Measurements from ENCODE around the gene PLBD1. TPM values are rescaled to one million over a fixed set of nuclear protein-coding genes. Genes with fewer than 3 reads are reported as not detected.

PLBD1 gene
- polyA plus RNA-seq, 1 of the 3 experiments (the other 2 are of a cell fraction): 0.10 TPM

- TF ChIP-seq MEF2A (IDR thresholded peaks at IDR 0.05; ENCODE audit: borderline replicate concordance, low read depth) (no peak), FOSL2 (IDR thresholded peaks at IDR 0.05; ENCODE audit: borderline replicate concordance, low read depth) (no peak), FOXM1 (IDR thresholded peaks at IDR 0.05; ENCODE audit: low read depth) (no peak), RCOR1 (IDR thresholded peaks at IDR 0.05; ENCODE audit: low read length) (no peak), EZH2phosphoT487 (IDR thresholded peaks at IDR 0.05; ENCODE audit: borderline replicate concordance, low read depth) (no peak), GABPA (IDR thresholded peaks at IDR 0.05; ENCODE audit: low read depth) (no peak), NFIC (IDR thresholded peaks at IDR 0.05; ENCODE audit: borderline replicate concordance) (no peak), GATA2 (CRISPR knock-in tag; IDR thresholded peaks at IDR 0.05) (no peak), ELF1 (IDR thresholded peaks at IDR 0.05) (no peak), YY1 (IDR thresholded peaks at IDR 0.05; ENCODE audit: low read depth) (no peak), USF2 (IDR thresholded peaks at IDR 0.05; ENCODE audit: borderline replicate concordance, low read depth, low read length) (no peak)
- H3K9me3 ChIP-seq: no peaks in the 10 kb centered on the region
- H4K20me1 ChIP-seq (ENCODE audit: insufficient read depth): no peaks in the 10 kb centered on the region
- 13% methylated on average over 3 of the region's 18 CpGs for WGBS (ENCODE audit: low lambda C conversion rate)
- H3K4me2 ChIP-seq: no peak overlapping the region
- H3K27ac ChIP-seq (ENCODE audit: low read depth in 2 of 2, low read length in 1 of 2): no peak overlapping the region
- ChIA-PET POLR2A (no interaction called here), CTCF (no interaction called here)
- H3K9ac ChIP-seq: no peak overlapping the region
- no peaks in the 10 kb centered on the region for H3F3A ChIP-seq (replicated peaks; ENCODE audit: insufficient read depth)
- no peak overlapping the region for H2AFZ ChIP-seq (ENCODE audit: low read depth)
- no peak overlapping the region for H3K4me3 ChIP-seq (ENCODE audit: low read depth in 2 of 2, low read length in 1 of 2)
- no peaks in the 10 kb centered on the region for H3K79me2 ChIP-seq (ENCODE audit: insufficient read depth)
- no peaks in the 10 kb centered on the region for H3K27me3 ChIP-seq (ENCODE audit: insufficient read depth)
- DNase-seq: no peak
- H3K36me3 ChIP-seq (replicated peaks in 1 of 2; ENCODE audit: control insufficient read depth in 1 of 2, insufficient read depth in 2 of 2, low read length in 1 of 2): no peaks in the 10 kb centered on the region
- no peaks in the 10 kb centered on the region for H3K9me2 ChIP-seq
- H3K4me1 ChIP-seq (ENCODE audit: control insufficient read depth in 1 of 2, insufficient read depth in 2 of 2, low read depth in 1 of 2, low read length in 1 of 2): no peaks in the 10 kb centered on the region
Observed at GRCh38 chr12:14589169-14590004, 21.7 kb upstream of the PLBD1 start.

GRCh38 chr12:14588571-14588970 is 20.9 kb upstream of the PLBD1 start:
- ChIA-PET POLR2A (no interaction called here), CTCF (no interaction called here)
- Histone ChIP-seq H3F3A (replicated peaks; ENCODE audit: insufficient read depth) (no peaks in the 10 kb centered on the region), H4K20me1 (ENCODE audit: insufficient read depth) (no peaks in the 10 kb centered on the region), H3K9me2 (no peaks in the 10 kb centered on the region), H3K4me3 (ENCODE audit: low read depth in 2 of 2, low read length in 1 of 2) (no peak overlapping the region), H3K27ac (ENCODE audit: low read depth in 2 of 2, low read length in 1 of 2) (no peak overlapping the region), H2AFZ (ENCODE audit: low read depth) (no peak overlapping the region), H3K9ac (no peak overlapping the region), H3K36me3 (replicated peaks in 1 of 2; ENCODE audit: control insufficient read depth in 1 of 2, insufficient read depth in 2 of 2, low read length in 1 of 2) (no peaks in the 10 kb centered on the region), H3K27me3 (ENCODE audit: insufficient read depth) (no peaks in the 10 kb centered on the region), H3K9me3 (no peaks in the 10 kb centered on the region), H3K4me2 (no peak overlapping the region), H3K4me1 (ENCODE audit: control insufficient read depth in 1 of 2, insufficient read depth in 2 of 2, low read depth in 1 of 2, low read length in 1 of 2) (no peaks in the 10 kb centered on the region), H3K79me2 (ENCODE audit: insufficient read depth) (no peaks in the 10 kb centered on the region)
- TF ChIP-seq ELF1 (IDR thresholded peaks at IDR 0.05) (no peak), MEF2A (IDR thresholded peaks at IDR 0.05; ENCODE audit: borderline replicate concordance, low read depth) (no peak), SMC3 (IDR thresholded peaks at IDR 0.05; ENCODE audit: low read depth, low read length) (no peak), RCOR1 (IDR thresholded peaks at IDR 0.05; ENCODE audit: low read length) (no peak), EP300 (IDR thresholded peaks at IDR 0.05; ENCODE audit: borderline replicate concordance in 1 of 2, low read depth in 1 of 2, low read length in 1 of 2) (no peak), JUND (IDR thresholded peaks at IDR 0.05) (no peak), FOXJ3 (CRISPR knock-in tag; IDR thresholded peaks at IDR 0.05) (no peak), USF2 (IDR thresholded peaks at IDR 0.05; ENCODE audit: borderline replicate concordance, low read depth, low read length) (no peak), GABPA (IDR thresholded peaks at IDR 0.05; ENCODE audit: low read depth) (no peak), RXRA (IDR thresholded peaks at IDR 0.05; ENCODE audit: borderline replicate concordance, low read depth) (no peak), NFIC (IDR thresholded peaks at IDR 0.05; ENCODE audit: borderline replicate concordance) (no peak), TEAD4 (IDR thresholded peaks at IDR 0.05; ENCODE audit: borderline replicate concordance, insufficient read depth) (no peak), RFX5 (IDR thresholded peaks at IDR 0.05; ENCODE audit: low read length) (no peak), RAD21 (IDR thresholded peaks at IDR 0.05; ENCODE audit: low read length) (no peak), SIN3A (IDR thresholded peaks at IDR 0.05; ENCODE audit: borderline replicate concordance, low read depth, low read length) (no peak), TAF1 (IDR thresholded peaks at IDR 0.05; ENCODE audit: borderline replicate concordance, low read depth, low read length) (no peak), REST (IDR thresholded peaks at IDR 0.05; ENCODE audit: low read depth, low read length) (no peak)
- no peak for DNase-seq
- WGBS (ENCODE audit: low lambda C conversion rate): 24% methylated on average over 3 of the region's 3 CpGs

Data from SK-N-SH (cell line).